ENCODE data around the gene ADAD2.
A peak's percentile ranks its signal among the peaks of the same experiment; 100 is the strongest.

DNA sequence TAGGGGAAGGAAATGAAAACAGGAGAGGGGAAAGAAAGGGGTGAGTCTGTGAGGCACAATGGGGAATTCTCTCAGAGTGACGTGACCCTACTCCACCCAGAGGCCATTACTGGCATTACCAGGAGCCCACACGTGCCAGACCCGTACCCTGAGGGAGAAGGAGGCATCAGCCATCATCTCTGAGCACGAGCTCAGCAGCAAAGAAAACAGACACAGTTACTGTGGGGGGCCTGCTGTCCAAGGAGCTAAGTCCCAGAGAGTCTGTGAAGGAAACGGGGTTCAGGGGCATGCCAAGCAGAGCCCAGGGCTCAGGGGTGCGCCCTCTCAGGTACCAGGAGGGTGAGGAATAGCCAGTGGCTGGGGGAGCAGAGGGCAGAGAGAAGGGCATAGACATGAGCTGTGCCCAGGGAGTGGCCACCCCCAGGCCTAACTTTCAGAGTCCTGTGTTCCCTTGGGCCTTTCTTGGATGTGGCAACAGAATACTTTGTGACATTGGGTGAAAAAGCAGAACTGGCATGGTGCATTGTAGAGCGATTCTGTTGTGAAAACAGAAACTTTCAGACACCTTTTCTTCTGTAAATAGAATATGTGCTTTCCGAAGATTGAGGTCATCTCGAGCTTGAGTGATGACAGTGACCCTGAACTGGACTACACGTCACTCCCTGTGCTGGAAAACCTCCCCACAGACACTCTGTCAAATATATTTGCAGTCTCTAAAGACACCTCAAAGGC is 15.4 kb upstream of the ADAD2 start:
- TF ChIP-seq, protein P1, sequence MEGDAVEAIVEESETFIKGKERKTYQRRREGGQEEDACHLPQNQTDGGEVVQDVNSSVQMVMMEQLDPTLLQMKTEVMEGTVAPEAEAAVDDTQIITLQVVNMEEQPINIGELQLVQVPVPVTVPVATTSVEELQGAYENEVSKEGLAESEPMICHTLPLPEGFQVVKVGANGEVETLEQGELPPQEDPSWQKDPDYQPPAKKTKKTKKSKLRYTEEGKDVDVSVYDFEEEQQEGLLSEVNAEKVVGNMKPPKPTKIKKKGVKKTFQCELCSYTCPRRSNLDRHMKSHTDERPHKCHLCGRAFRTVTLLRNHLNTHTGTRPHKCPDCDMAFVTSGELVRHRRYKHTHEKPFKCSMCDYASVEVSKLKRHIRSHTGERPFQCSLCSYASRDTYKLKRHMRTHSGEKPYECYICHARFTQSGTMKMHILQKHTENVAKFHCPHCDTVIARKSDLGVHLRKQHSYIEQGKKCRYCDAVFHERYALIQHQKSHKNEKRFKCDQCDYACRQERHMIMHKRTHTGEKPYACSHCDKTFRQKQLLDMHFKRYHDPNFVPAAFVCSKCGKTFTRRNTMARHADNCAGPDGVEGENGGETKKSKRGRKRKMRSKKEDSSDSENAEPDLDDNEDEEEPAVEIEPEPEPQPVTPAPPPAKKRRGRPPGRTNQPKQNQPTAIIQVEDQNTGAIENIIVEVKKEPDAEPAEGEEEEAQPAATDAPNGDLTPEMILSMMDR (IDR thresholded peaks at IDR 0.05) = peak; percentile 39 to 89 (median 82)
- TF ChIP-seq POLR2A (IDR thresholded peaks at IDR 0.05) = no peak
